GM12891 (cell line): ENCODE data around the gene SHFL.

Experiments used
- POLR2A ChIP-seq: IDR thresholded peaks from 2 replicates; pipeline ENCODE4 v1.6.1; 2011; ENCODE audit warnings: low read depth, low read length, control low read depth
- POLR2AphosphoS5 ChIP-seq: IDR thresholded peaks from 2 replicates; pipeline ENCODE4 v1.6.1; 2011; ENCODE audit warnings: low read depth, low read length, control low read depth
- TAF1 ChIP-seq: IDR thresholded peaks from 2 replicates; pipeline ENCODE4 v1.6.1; 2011; ENCODE audit warnings: low read depth, low read length, control low read depth

DNA sequence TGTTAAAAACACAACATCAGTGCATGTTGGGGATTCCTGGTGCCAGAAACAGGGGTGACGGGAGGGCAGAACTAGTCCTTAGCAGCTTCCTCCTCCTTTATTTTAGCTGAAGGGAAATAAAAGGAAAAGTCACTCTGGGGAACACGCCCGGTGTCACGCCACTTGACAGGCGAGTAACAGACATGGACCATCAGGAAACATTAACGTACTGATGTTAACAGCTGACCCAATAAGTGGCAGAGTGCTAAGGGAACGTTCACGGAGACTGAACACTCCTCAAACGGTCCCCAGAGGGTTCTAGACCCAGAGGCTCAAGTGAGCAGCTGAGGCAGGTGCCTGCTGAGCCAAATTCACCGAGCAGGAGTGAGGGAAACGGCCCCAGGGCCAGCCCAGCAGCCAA is 47.5 kb downstream of the SHFL start:
- TF ChIP-seq POLR2A (no peak), POLR2AphosphoS5 (no peak), TAF1 (no peak)
